Endothelial cell of umbilical vein (primary cell): Measurements from ENCODE around the gene ATR. TPM values are rescaled to one million over a fixed set of nuclear protein-coding genes. Genes with fewer than 3 reads are reported as not detected.

Experiments used
- BruUV-seq: library from RNA; stranded (reverse); fragments of 400-500 nt; replicated peaks from 2 replicates; lab custom pipeline; 2021; lab: Mats Ljungman, UMichigan
- CTCF ChIA-PET: fragments of 300-600, 350-600 bp; sonication (Branson Sonifier 250); formaldehyde crosslinking; loops from one replicate; lab custom pipeline; 2021; ENCODE audit warnings: antibody characterized with exemption, inconsistent platforms; lab: Charles Lee
- POLR2A ChIA-PET: fragments of 300-600, 350-600 bp; sonication (Branson Sonifier 250); formaldehyde crosslinking; loops from one replicate; lab custom pipeline; 2021; ENCODE audit warnings: antibody characterized with exemption, inconsistent platforms; lab: Charles Lee
- DNase-seq: peaks from one replicate; pipeline ENCODE4 v3.0.0-alpha.2; 2011; ENCODE audit warnings: low read depth, low spot score
- FAIRE-seq: peaks from 2 replicates; lab custom pipeline; 2011; peaks lifted over from hg19 to GRCh38; lab: Jason Lieb, UNC
- H2AFZ ChIP-seq: 2 replicates; pipeline ENCODE4 v1.6.0; 2012; ENCODE audit warnings: low read depth, low read length, control low read depth, inconsistent platforms
- H3K27ac ChIP-seq: 2 replicates; pipeline ENCODE4 v1.5.1; 2011; ENCODE audit warnings: low read depth, mild to moderate bottlenecking, control low read depth, low read length, moderate library complexity; ENCODE audit not compliant: insufficient read depth
- H3K27me3 ChIP-seq, 2 experiments: 2 replicates each; pipeline versions ENCODE4 v1.6.0 to v1.6.1; 2011; ENCODE audit warnings: low read length in 2 of 2, mixed read lengths in 1 of 2; ENCODE audit not compliant: control insufficient read depth in 2 of 2, insufficient read depth in 2 of 2
- H3K36me3 ChIP-seq, 2 experiments: 2 replicates in 1 of 2; 3 replicates in 1 of 2; pipeline ENCODE4 v1.5.1; 2011; ENCODE audit warnings: low read length in 2 of 2, mild to moderate bottlenecking in 1 of 2, moderate library complexity in 1 of 2; ENCODE audit not compliant: control insufficient read depth in 2 of 2, insufficient read depth in 2 of 2; ENCODE audit errors: extremely low read depth in 1 of 2
- H3K4me1 ChIP-seq: 3 replicates; pipeline ENCODE4 v1.5.1; 2011; ENCODE audit warnings: mild to moderate bottlenecking, low read length; ENCODE audit not compliant: control insufficient read depth, insufficient read depth; ENCODE audit errors: extremely low read depth
- H3K4me2 ChIP-seq: 2 replicates; pipeline ENCODE4 v1.6.1; 2011; ENCODE audit warnings: low read length, control low read depth, mixed read lengths; ENCODE audit not compliant: insufficient read depth
- H3K4me3 ChIP-seq, 3 experiments: fragments of 200-600 bp in 1 of 3; sonication (generic), shearing (Covaris generic) in 1 of 3; replicated peaks in 1 of 3; 2 replicates each; pipeline ENCODE4 v1.5.1; 2011 to 2016; ENCODE audit warnings: control low read depth in 3 of 3, low read length in 3 of 3, mild to moderate bottlenecking in 2 of 3, inconsistent platforms in 1 of 3, low read depth in 1 of 3, moderate library complexity in 1 of 3; ENCODE audit not compliant: insufficient read depth in 1 of 3
- H3K79me2 ChIP-seq: 2 replicates; pipeline ENCODE4 v1.6.0; 2012; ENCODE audit warnings: low read length, inconsistent platforms; ENCODE audit not compliant: control insufficient read depth, insufficient read depth
- H3K9ac ChIP-seq: replicated peaks from 2 replicates; pipeline ENCODE3; 2011; ENCODE audit warnings: low read length, control low read depth; ENCODE audit not compliant: insufficient read depth; ENCODE audit errors: extremely low read depth
- H3K9me1 ChIP-seq: replicated peaks from 3 replicates; pipeline ENCODE4 v1.6.0; 2011; ENCODE audit warnings: mild to moderate bottlenecking, low read length; ENCODE audit not compliant: control insufficient read depth, insufficient read depth; ENCODE audit errors: extremely low read depth
- H3K9me3 ChIP-seq: replicated peaks from 2 replicates; pipeline ENCODE4 v1.5.1; 2012; ENCODE audit warnings: low read length, inconsistent platforms; ENCODE audit not compliant: control insufficient read depth, insufficient read depth
- H4K20me1 ChIP-seq: replicated peaks from 2 replicates; pipeline ENCODE3; 2011; ENCODE audit warnings: mild to moderate bottlenecking, low read length; ENCODE audit not compliant: control insufficient read depth, insufficient read depth; ENCODE audit errors: extremely low read depth
- CTCF ChIP-seq, 2 donors: IDR thresholded peaks; 1 replicate in 1 of 2; 2 replicates in 1 of 2; pipeline ENCODE4 v1.5.1; 2011; ENCODE audit warnings: low read length in 2 of 2, mild to moderate bottlenecking in 2 of 2, moderate library complexity in 2 of 2, control low read depth in 1 of 2, inconsistent platforms in 1 of 2, low read depth in 1 of 2; ENCODE audit not compliant: insufficient read depth in 1 of 2; ENCODE audit errors: extremely low read depth in 1 of 2
- EZH2 ChIP-seq: IDR thresholded peaks from 2 replicates; pipeline ENCODE4 v1.6.1; 2012; ENCODE audit warnings: borderline replicate concordance, low read depth, mild to moderate bottlenecking, moderate library complexity, low read length, inconsistent platforms; ENCODE audit not compliant: severe bottlenecking
- FOS ChIP-seq: IDR thresholded peaks from 2 replicates; pipeline ENCODE4 v1.6.1; 2011; ENCODE audit warnings: mild to moderate bottlenecking, low read length, moderate library complexity, borderline replicate concordance; ENCODE audit not compliant: insufficient read depth
- GATA2 ChIP-seq: IDR thresholded peaks from 2 replicates; pipeline ENCODE4 v1.7.0; 2011; ENCODE audit warnings: low read depth, mild to moderate bottlenecking, moderate library complexity, mixed read lengths, low read length; ENCODE audit not compliant: insufficient read length, insufficient read depth
- JUN ChIP-seq: IDR thresholded peaks from 2 replicates; pipeline ENCODE4 v1.6.1; 2011; ENCODE audit warnings: borderline replicate concordance, low read depth; ENCODE audit not compliant: insufficient read length, insufficient read depth
- MAX ChIP-seq: IDR thresholded peaks from 2 replicates; pipeline ENCODE4 v1.6.1; 2011; ENCODE audit not compliant: insufficient read depth, insufficient read length
- MYC ChIP-seq: IDR thresholded peaks from one replicate; pipeline ENCODE4 v1.6.1; 2011; ENCODE audit warnings: mild to moderate bottlenecking, low read depth, low read length
- POLR2A ChIP-seq: IDR thresholded peaks from 2 replicates; pipeline ENCODE4 v1.6.1; 2012; ENCODE audit warnings: low read depth, mild to moderate bottlenecking, control low read depth, low read length
- POLR2AphosphoS5 ChIP-seq: IDR thresholded peaks from 2 replicates; pipeline ENCODE4 v1.6.1; 2012; ENCODE audit warnings: low read depth, mild to moderate bottlenecking, control low read depth, low read length, moderate library complexity; ENCODE audit not compliant: insufficient read depth
- dilution Hi-C: fragments of 300-500 bp; cut with MboI; formaldehyde crosslinking; loops from one replicate; pipeline ENCODE4 v1.15.0; 2019; ENCODE audit warnings: low sequenced_read_pairs; ENCODE audit not compliant: extremely low pct_ligation_motif_present
- intact Hi-C: fragments of 100-400 bp; cut with micrococcal nuclease; formaldehyde crosslinking; loops from one replicate; pipeline ENCODE4 v1.10.0; 2022
- polyA plus RNA-seq, 4 experiments: library from polyadenylated mRNA; depleted of rRNA in 3 of 4; stranded (reverse) in 3 of 4; unstranded in 1 of 4; fragments of >200 nt; gene quantifications; 2 replicates each; pipeline versions ENCODE4 v1.2.1 to v1.2.3, GENCODE V29; 2011 to 2012; ENCODE audit warnings: missing spikeins in 1 of 4
- total RNA-seq: library from RNA; stranded (reverse); gene quantifications from 2 replicates; pipeline ENCODE4 v1.2.3, GENCODE V29; 2021

The ATR gene
- total and polyA plus RNA-seq, 2 donors (not counting 3 experiments of a cell fraction or from before 2014, with no cell fraction given), result 6.3 to 23.6 TPM

DNA sequence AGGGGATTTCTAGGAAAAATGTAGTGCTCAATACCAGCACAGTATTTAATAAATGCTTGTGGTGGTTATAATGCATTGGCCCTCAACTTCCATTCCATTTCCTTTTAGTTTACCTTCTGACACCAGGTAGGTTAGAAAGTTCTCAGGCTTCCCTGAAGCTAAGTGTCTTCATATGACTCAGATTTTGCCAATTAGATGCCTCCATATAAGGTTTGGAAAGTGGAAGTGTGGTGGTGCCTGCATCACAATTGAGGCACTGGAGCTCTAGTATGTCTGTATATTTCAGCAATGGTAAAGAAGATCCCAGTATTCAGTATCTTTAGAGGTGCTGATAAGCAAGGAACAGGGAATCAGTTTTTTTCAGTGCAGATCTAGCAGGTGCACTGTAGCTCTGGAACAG, 149.0 kb downstream of the ATR start:
- no peak overlapping the region for H3K9ac ChIP-seq
- ChIA-PET CTCF (no interaction called here), POLR2A (no interaction called here)
- no peaks in the 10 kb centered on the region for H3K9me1 ChIP-seq
- dilution Hi-C loops, result no loop called here
- DNase-seq (no peak), FAIRE-seq (no peak)
- no peak overlapping the region for H2AFZ ChIP-seq
- TF ChIP-seq POLR2A (no peak), FOS (no peak), JUN (no peak), MAX (no peak), CTCF (IDR thresholded peaks at IDR 0.05; ENCODE audit: extremely low read depth in 1 of 2, insufficient read depth in 1 of 2, low read depth in 1 of 2, low read length in 2 of 2) (no peak), POLR2AphosphoS5 (no peak), GATA2 (no peak), MYC (no peak), EZH2 (no peak)
- H4K20me1 ChIP-seq, result no peaks in the 10 kb centered on the region
- BruUV-seq, result no TSS peak
- H3K36me3 ChIP-seq, result no peaks in the 10 kb centered on the region
- H3K4me3 ChIP-seq, result no peak overlapping the region
- intact Hi-C loops, result no loop called here
- peaks cover 2% of the 10 kb centered on the region for H3K4me1 ChIP-seq
- no peak overlapping the region for H3K27ac ChIP-seq
- H3K79me2 ChIP-seq, result no peaks in the 10 kb centered on the region
- H3K4me2 ChIP-seq, result no peak overlapping the region
- no peaks in the 10 kb centered on the region for H3K9me3 ChIP-seq
- H3K27me3 ChIP-seq, result no peaks in the 10 kb centered on the region
